NB4 (cell line): ENCODE results near the gene GBGT1.
A peak's percentile ranks its signal among the peaks of the same experiment; 100 is the strongest.

Source experiments
- DNase-seq: peaks from one replicate; pipeline ENCODE4 v3.0.0; 2010; ENCODE audit warnings: low read depth
- H3K4me3 ChIP-seq: one replicate; pipeline ENCODE4 v1.5.1; 2011; ENCODE audit warnings: mild to moderate bottlenecking, low read depth, low read length, moderate library complexity
- CTCF ChIP-seq: IDR thresholded peaks from one replicate; pipeline ENCODE4 v1.5.1; 2012; ENCODE audit warnings: low read depth, low read length
- MAX ChIP-seq: IDR thresholded peaks from 2 replicates; pipeline ENCODE4 v1.6.1; 2011; ENCODE audit warnings: low read depth, low read length
- MYC ChIP-seq: IDR thresholded peaks from 2 replicates; pipeline ENCODE4 v1.6.1; 2011; ENCODE audit warnings: low read depth, low read length
- POLR2A ChIP-seq: IDR thresholded peaks from 2 replicates; pipeline ENCODE4 v1.6.1; 2011; ENCODE audit warnings: mild to moderate bottlenecking; ENCODE audit not compliant: insufficient read length; ENCODE audit errors: extremely low read depth

GBGT1 gene

GRCh38 chr9:133161547-133161950 is 2.2 kb downstream of the GBGT1 start:
- H3K4me3 ChIP-seq: peak overlapping the region; percentile 42
- TF ChIP-seq POLR2A (no peak), MAX (no peak), CTCF (no peak), MYC (no peak)
- no peak for DNase-seq

- TF ChIP-seq MYC: peak; percentile 26; the same call in 1 of the 2 replicates
- TF ChIP-seq MAX: peak; percentile 82
- peak; percentile 84 for TF ChIP-seq CTCF
- TF ChIP-seq POLR2A: no peak
- H3K4me3 ChIP-seq: peak overlapping the region; percentile 42
- DNase-seq: peak; percentile 81
These were observed 2.8 kb downstream of the GBGT1 start for GRCh38 chr9:133160742-133161546.

- DNase-seq: no peak
- TF ChIP-seq MAX (no peak), CTCF (no peak), MYC (no peak), POLR2A (no peak)
- no peak overlapping the region for H3K4me3 ChIP-seq
These were observed 5.0 kb downstream of the GBGT1 start for GRCh38 chr9:133158695-133159094.

- no peak for TF ChIP-seq POLR2A
- TF ChIP-seq MYC: no peak
- no peak for TF ChIP-seq MAX
- no peak for TF ChIP-seq CTCF
- no peak overlapping the region for H3K4me3 ChIP-seq
- no peak for DNase-seq
These were observed 8.6 kb downstream of the GBGT1 start for GRCh38 chr9:133155156-133155555.

- TF ChIP-seq POLR2A (no peak), MAX (no peak), CTCF (no peak), MYC (no peak)
- DNase-seq: no peak
These were observed 9.4 kb downstream of the GBGT1 start for GRCh38 chr9:133154097-133154989.

More at GRCh38 chr9:133154097-133154989, 9.4 kb downstream of the GBGT1 start:
- no peak overlapping the region for H3K4me3 ChIP-seq
